ENCODE results near the gene DHX38.

GRCh38 chr16:72134507-72134906, 40.9 kb downstream of the DHX38 start:
- TF ChIP-seq ATF7 (IDR thresholded peaks at IDR 0.05) (no peak), ATF7 (CRISPR knock-in tag; IDR thresholded peaks at IDR 0.05) (no peak), POLR2A (IDR thresholded peaks at IDR 0.05; ENCODE audit: insufficient read depth in 1 of 2, low read depth in 2 of 2, low read length in 2 of 2) (no peak), REPIN1 (CRISPR knock-in tag; IDR thresholded peaks at IDR 0.05; ENCODE audit: borderline replicate concordance, low read depth) (no peak), TBP (CRISPR knock-in tag; IDR thresholded peaks at IDR 0.05) (no peak), ASH2L (IDR thresholded peaks at IDR 0.05; ENCODE audit: insufficient read length, low read depth, low read length) (no peak), CREB3 (CRISPR knock-in tag; IDR thresholded peaks at IDR 0.05) (no peak)
